Measurements from ENCODE around the gene TUBA3E.
"Not testable (repeated sequence)": the region's sequence is repeated elsewhere in the genome, so short reads cannot be mapped to it uniquely, and the experiment has no call there.

Gene TUBA3E

GRCh38 chr2:130190237-130190636, 8.0 kb downstream of the TUBA3E start:
- DNase-seq = no peak

GRCh38 chr2:130188958-130189357, 9.3 kb downstream of the TUBA3E start:
- not testable (repeated sequence) for DNase-seq

- not testable (repeated sequence) for DNase-seq
These were observed 10.1 kb downstream of the TUBA3E start for GRCh38 chr2:130187859-130188792.

- DNase-seq = no peak
These were observed 11.0 kb downstream of the TUBA3E start for GRCh38 chr2:130187268-130187667.

- DNase-seq = no peak
These were observed 11.8 kb downstream of the TUBA3E start for GRCh38 chr2:130186391-130186790.

- no peak for DNase-seq
These were observed 12.3 kb downstream of the TUBA3E start for GRCh38 chr2:130185896-130186295.

- no peak for DNase-seq
These were observed 12.8 kb downstream of the TUBA3E start for GRCh38 chr2:130185436-130185835.

- no peak for DNase-seq
These were observed 14.5 kb downstream of the TUBA3E start for GRCh38 chr2:130183512-130184373.

GRCh38 chr2:130182826-130183511, 15.3 kb downstream of the TUBA3E start:
- DNase-seq = peak; percentile 57

GRCh38 chr2:130181880-130182682, 16.2 kb downstream of the TUBA3E start, which contains the start of gene MZT2B:
Gene MZT2B (plus strand): TSS chr2:130182262. CDS start chr2:130182283, 21 bp downstream.
- DNase-seq = peak; percentile 97

- DNase-seq = peak; percentile 99
These were observed 16.8 kb downstream of the TUBA3E start, which contains the start of gene SMPD4 for GRCh38 chr2:130181325-130181879. Gene SMPD4 (minus strand): TSS chr2:130181602. CDS start chr2:130176592, 5,010 bp downstream.

GRCh38 chr2:130180404-130181324, 17.6 kb downstream of the TUBA3E start:
- not testable (repeated sequence) for DNase-seq

- DNase-seq = not testable (repeated sequence)
These were observed 23.4 kb downstream of the TUBA3E start for GRCh38 chr2:130174866-130175265.

- DNase-seq = no peak
These were observed 28.3 kb downstream of the TUBA3E start for GRCh38 chr2:130169896-130170295.

GRCh38 chr2:130169163-130169562, 29.1 kb downstream of the TUBA3E start:
- DNase-seq = not testable (repeated sequence)

GRCh38 chr2:130166611-130167010, 31.6 kb downstream of the TUBA3E start:
- not testable (repeated sequence) for DNase-seq

- no peak for DNase-seq
These were observed 32.8 kb downstream of the TUBA3E start for GRCh38 chr2:130165293-130166016.

- no peak for DNase-seq
These were observed 35.3 kb downstream of the TUBA3E start for GRCh38 chr2:130162968-130163367.

- not testable (repeated sequence) for DNase-seq
These were observed 35.8 kb downstream of the TUBA3E start for GRCh38 chr2:130162486-130162885.

All from activated CD8-positive, alpha-beta memory T cell treated with anti-CD3 and anti-CD28 coated beads, Interleukin-2, amount 50 U/mL, for 48 hours (primary cell).